Measurements from ENCODE around the gene FSHR.

Gene FSHR

GRCh38 chr2:49028101-49028500 is 126.2 kb downstream of the FSHR start:
- Histone ChIP-seq H3K4me3 (ENCODE audit: severe bottlenecking) (no peak overlapping the region), H3K9me3 (ENCODE audit: severe bottlenecking) (no peaks in the 10 kb centered on the region), H3K27me3 (ENCODE audit: insufficient read depth, poor library complexity, severe bottlenecking) (no peaks in the 10 kb centered on the region), H3K36me3 (ENCODE audit: low read depth) (no peaks in the 10 kb centered on the region), H3K4me1 (ENCODE audit: insufficient read depth, poor library complexity, severe bottlenecking) (no peaks in the 10 kb centered on the region), H3K27ac (ENCODE audit: poor library complexity, severe bottlenecking) (no peak overlapping the region)
- ATAC-seq (ENCODE audit: low read depth) (no peak), DNase-seq (ENCODE audit: low spot score) (no peak)
- TF ChIP-seq CTCF (IDR thresholded peaks at IDR 0.05; ENCODE audit: poor library complexity, severe bottlenecking) = no peak

DNA sequence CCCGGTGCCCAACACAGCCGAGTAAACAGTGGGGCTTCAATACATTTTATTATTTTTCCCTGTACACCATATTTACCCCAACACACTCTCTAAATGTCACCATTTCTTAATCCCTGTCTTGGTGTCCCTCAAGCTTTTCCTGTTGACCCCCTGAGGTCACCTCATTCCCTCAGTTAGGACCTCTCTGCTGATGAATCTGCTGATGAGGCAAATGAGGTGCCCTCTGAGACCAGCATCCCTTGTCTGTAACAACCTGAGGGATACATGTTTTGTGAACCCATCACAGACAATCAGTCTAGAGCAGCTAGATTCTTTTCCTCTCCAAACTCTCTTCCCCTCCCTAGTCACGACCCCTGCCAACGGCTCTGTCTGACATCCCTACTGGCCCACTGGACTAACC is 127.6 kb downstream of the FSHR start:
- H3K4me3 ChIP-seq (ENCODE audit: severe bottlenecking) = no peak overlapping the region
- DNase-seq (ENCODE audit: low spot score) (no peak), ATAC-seq (ENCODE audit: low read depth) (no peak)
- no peaks in the 10 kb centered on the region for H3K36me3 ChIP-seq (ENCODE audit: low read depth)
- H3K27me3 ChIP-seq (ENCODE audit: insufficient read depth, poor library complexity, severe bottlenecking) = no peaks in the 10 kb centered on the region
- no peaks in the 10 kb centered on the region for H3K4me1 ChIP-seq (ENCODE audit: insufficient read depth, poor library complexity, severe bottlenecking)
- no peak for TF ChIP-seq CTCF (IDR thresholded peaks at IDR 0.05; ENCODE audit: poor library complexity, severe bottlenecking)
- H3K9me3 ChIP-seq (ENCODE audit: severe bottlenecking) = no peaks in the 10 kb centered on the region
- no peak overlapping the region for H3K27ac ChIP-seq (ENCODE audit: poor library complexity, severe bottlenecking)

- Histone ChIP-seq H3K4me1 (ENCODE audit: insufficient read depth, poor library complexity, severe bottlenecking) (no peaks in the 10 kb centered on the region), H3K27ac (ENCODE audit: poor library complexity, severe bottlenecking) (no peak overlapping the region), H3K4me3 (ENCODE audit: severe bottlenecking) (no peak overlapping the region), H3K27me3 (ENCODE audit: insufficient read depth, poor library complexity, severe bottlenecking) (no peaks in the 10 kb centered on the region), H3K36me3 (ENCODE audit: low read depth) (no peaks in the 10 kb centered on the region), H3K9me3 (ENCODE audit: severe bottlenecking) (no peaks in the 10 kb centered on the region)
- DNase-seq (ENCODE audit: low spot score) (no peak), ATAC-seq (ENCODE audit: low read depth) (no peak)
- TF ChIP-seq CTCF (IDR thresholded peaks at IDR 0.05; ENCODE audit: poor library complexity, severe bottlenecking) = no peak
Measured at GRCh38 chr2:49021271-49021670, 133.0 kb downstream of the FSHR start.

DNA sequence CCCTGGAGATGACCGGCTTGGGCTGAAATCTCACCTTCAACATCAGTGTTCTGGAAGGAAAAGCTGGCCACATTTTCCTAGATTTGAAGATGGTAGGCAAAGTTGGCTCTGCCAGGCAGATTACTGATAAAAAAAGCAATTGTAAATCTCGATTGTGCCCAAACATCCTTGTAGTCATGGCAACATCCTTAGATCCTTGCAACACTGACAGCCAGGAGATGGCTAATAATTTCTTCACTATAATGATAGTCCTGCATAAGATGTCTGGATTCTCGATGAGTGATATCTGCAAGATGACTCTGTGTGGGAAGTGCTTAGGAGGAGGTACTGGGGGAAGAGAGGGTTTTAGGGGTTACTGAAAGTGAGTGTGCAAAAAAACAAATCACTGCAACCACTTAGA is 149.1 kb downstream of the FSHR start:
- H3K27ac ChIP-seq (ENCODE audit: poor library complexity, severe bottlenecking) = no peak overlapping the region
- no peak for ATAC-seq (ENCODE audit: low read depth)
- no peaks in the 10 kb centered on the region for H3K36me3 ChIP-seq (ENCODE audit: low read depth)
- DNase-seq (ENCODE audit: low spot score) = no peak
- no peak for TF ChIP-seq CTCF (IDR thresholded peaks at IDR 0.05; ENCODE audit: poor library complexity, severe bottlenecking)
- no peaks in the 10 kb centered on the region for H3K4me1 ChIP-seq (ENCODE audit: insufficient read depth, poor library complexity, severe bottlenecking)
- H3K4me3 ChIP-seq (ENCODE audit: severe bottlenecking) = no peak overlapping the region
- H3K9me3 ChIP-seq (ENCODE audit: severe bottlenecking) = no peaks in the 10 kb centered on the region
- H3K27me3 ChIP-seq (ENCODE audit: insufficient read depth, poor library complexity, severe bottlenecking) = no peaks in the 10 kb centered on the region

- Histone ChIP-seq H3K36me3 (ENCODE audit: low read depth) (no peaks in the 10 kb centered on the region), H3K27me3 (ENCODE audit: insufficient read depth, poor library complexity, severe bottlenecking) (no peaks in the 10 kb centered on the region), H3K27ac (ENCODE audit: poor library complexity, severe bottlenecking) (no peak overlapping the region), H3K9me3 (ENCODE audit: severe bottlenecking) (no peaks in the 10 kb centered on the region), H3K4me3 (ENCODE audit: severe bottlenecking) (no peak overlapping the region), H3K4me1 (ENCODE audit: insufficient read depth, poor library complexity, severe bottlenecking) (no peaks in the 10 kb centered on the region)
- no peak for TF ChIP-seq CTCF (IDR thresholded peaks at IDR 0.05; ENCODE audit: poor library complexity, severe bottlenecking)
- no peak for ATAC-seq (ENCODE audit: low read depth)
- no peak for DNase-seq (ENCODE audit: low spot score)
Measured at GRCh38 chr2:49004036-49004626, 150.2 kb downstream of the FSHR start.
